Measurements from ENCODE around the gene WWC2.

The WWC2 gene

GRCh38 chr4:183329244-183329643 is 230.2 kb downstream of the WWC2 start:
- H2BK12ac ChIP-seq (ENCODE audit: low read length in 2 of 2): peak overlapping the region in 1 of 2 experiments; percentile 76
- H3K4ac ChIP-seq (ENCODE audit: low read depth in 1 of 2, low read length in 2 of 2): no peak overlapping the region
- H2BK5ac ChIP-seq (ENCODE audit: low read depth, low read length, poor library complexity, severe bottlenecking): no peak overlapping the region
- H3K27ac ChIP-seq (ENCODE audit: low read length, poor library complexity, severe bottlenecking): no peak overlapping the region
- WGBS: 83% methylated on average over 3 of the region's 6 CpGs
- peaks cover 0 to 3% of the 10 kb centered on the region in 2 experiments for H3K36me3 ChIP-seq (ENCODE audit: control insufficient read depth in 1 of 2, insufficient read depth in 2 of 2, low read depth in 1 of 2, low read length in 2 of 2)
- no peak overlapping the region for H3K18ac ChIP-seq (ENCODE audit: low read depth in 1 of 2, low read length in 2 of 2)
- H3K4me2 ChIP-seq (ENCODE audit: low read length, poor library complexity, severe bottlenecking): no peak overlapping the region
- H2AK5ac ChIP-seq (ENCODE audit: low read length, severe bottlenecking): no peak overlapping the region
- no peak overlapping the region for H3K9ac ChIP-seq (ENCODE audit: low read length)
- no peak for DNase-seq
- H4K91ac ChIP-seq (ENCODE audit: low read length): no peak overlapping the region
- no peaks in the 10 kb centered on the region for H3K79me1 ChIP-seq (replicated peaks; ENCODE audit: low read length, poor library complexity, severe bottlenecking)
- H3K27me3 ChIP-seq (ENCODE audit: control insufficient read depth in 1 of 2, insufficient read depth in 1 of 2, low read length in 2 of 2): no peaks in the 10 kb centered on the region
- no peak overlapping the region for H3K23ac ChIP-seq (ENCODE audit: low read length in 2 of 2)
- H3K9me3 ChIP-seq (ENCODE audit: control insufficient read depth, low read length): peaks cover 6% of the 10 kb centered on the region
- no peak overlapping the region for H2BK120ac ChIP-seq (ENCODE audit: low read depth, low read length)
- H4K8ac ChIP-seq (ENCODE audit: low read length): no peak overlapping the region
- H3K14ac ChIP-seq (ENCODE audit: low read length in 2 of 2): no peak overlapping the region
- H2AFZ ChIP-seq (ENCODE audit: low read depth, low read length): no peak overlapping the region
- H2BK15ac ChIP-seq (ENCODE audit: low read depth, poor library complexity, severe bottlenecking): no peak overlapping the region
- H3K4me1 ChIP-seq (ENCODE audit: control insufficient read depth, insufficient read depth, low read depth, low read length): peaks cover 6% of the 10 kb centered on the region
- H3K4me3 ChIP-seq (ENCODE audit: insufficient read depth in 1 of 2, low read depth in 1 of 2, low read length in 2 of 2): no peak overlapping the region

DNA sequence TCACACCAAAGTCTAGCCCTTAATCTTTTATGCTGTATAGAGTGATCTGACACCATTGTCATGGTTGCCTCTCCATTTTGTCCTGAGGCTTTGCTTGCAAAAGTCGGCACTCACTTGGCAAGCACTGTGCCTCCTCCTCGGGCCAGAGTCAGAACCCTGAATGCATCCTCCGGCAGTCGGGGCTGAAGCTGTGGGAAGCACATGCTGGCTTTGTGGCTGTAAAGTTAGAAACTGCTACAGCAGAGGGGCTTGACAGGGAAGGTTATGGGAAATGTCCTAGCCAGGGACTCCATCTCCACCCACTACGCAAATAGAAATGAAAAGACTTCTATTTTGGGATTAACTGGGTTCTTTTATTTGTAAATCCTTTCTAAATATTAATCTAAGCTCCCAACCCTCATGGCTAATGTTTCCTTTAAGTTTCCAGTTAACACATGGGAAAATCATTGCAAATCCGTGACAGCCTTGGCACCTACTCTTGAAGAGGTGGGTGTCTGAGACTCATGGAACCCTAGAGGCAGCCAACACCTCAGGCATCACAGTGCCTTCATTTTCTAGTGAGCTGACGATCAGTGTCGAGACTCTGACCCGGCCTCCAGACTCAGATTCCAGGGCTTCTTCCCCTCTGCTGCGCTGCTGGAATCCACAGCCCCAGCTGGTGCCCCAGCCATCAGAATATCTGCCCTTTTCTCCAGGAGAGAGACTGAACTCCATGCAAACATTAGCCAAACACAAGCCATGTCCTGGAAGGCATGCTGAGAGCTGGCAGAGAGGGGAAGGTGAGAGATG is 231.1 kb downstream of the WWC2 start:
- H3K27me3 ChIP-seq (ENCODE audit: control insufficient read depth in 1 of 2, insufficient read depth in 1 of 2, low read length in 2 of 2): no peaks in the 10 kb centered on the region
- H3K4me3 ChIP-seq (ENCODE audit: insufficient read depth in 1 of 2, low read depth in 1 of 2, low read length in 2 of 2): no peak overlapping the region
- no peak overlapping the region for H3K14ac ChIP-seq (ENCODE audit: low read length in 2 of 2)
- H3K9ac ChIP-seq (ENCODE audit: low read length): no peak overlapping the region
- no peak overlapping the region for H4K8ac ChIP-seq (ENCODE audit: low read length)
- H2AFZ ChIP-seq (ENCODE audit: low read depth, low read length): no peak overlapping the region
- H4K91ac ChIP-seq (ENCODE audit: low read length): no peak overlapping the region
- DNase-seq: no peak
- no peaks in the 10 kb centered on the region for H3K79me1 ChIP-seq (replicated peaks; ENCODE audit: low read length, poor library complexity, severe bottlenecking)
- H3K4me2 ChIP-seq (ENCODE audit: low read length, poor library complexity, severe bottlenecking): no peak overlapping the region
- no peak overlapping the region for H2AK5ac ChIP-seq (ENCODE audit: low read length, severe bottlenecking)
- peaks cover 6% of the 10 kb centered on the region for H3K4me1 ChIP-seq (ENCODE audit: control insufficient read depth, insufficient read depth, low read depth, low read length)
- no peak overlapping the region for H3K4ac ChIP-seq (ENCODE audit: low read depth in 1 of 2, low read length in 2 of 2)
- no peak overlapping the region for H2BK15ac ChIP-seq (ENCODE audit: low read depth, poor library complexity, severe bottlenecking)
- no peak overlapping the region for H2BK5ac ChIP-seq (ENCODE audit: low read depth, low read length, poor library complexity, severe bottlenecking)
- H2BK120ac ChIP-seq (ENCODE audit: low read depth, low read length): no peak overlapping the region
- no peak overlapping the region for H2BK12ac ChIP-seq (ENCODE audit: low read length in 2 of 2)
- H3K9me3 ChIP-seq (ENCODE audit: control insufficient read depth, low read length): peaks cover 6% of the 10 kb centered on the region
- no peak overlapping the region for H3K23ac ChIP-seq (ENCODE audit: low read length in 2 of 2)
- H3K27ac ChIP-seq (ENCODE audit: low read length, poor library complexity, severe bottlenecking): no peak overlapping the region
- no peaks in the 10 kb centered on the region for H3K36me3 ChIP-seq (ENCODE audit: control insufficient read depth in 1 of 2, insufficient read depth in 2 of 2, low read depth in 1 of 2, low read length in 2 of 2)
- 80% methylated on average over 8 of the region's 10 CpGs for WGBS
- H3K18ac ChIP-seq (ENCODE audit: low read depth in 1 of 2, low read length in 2 of 2): no peak overlapping the region

DNA sequence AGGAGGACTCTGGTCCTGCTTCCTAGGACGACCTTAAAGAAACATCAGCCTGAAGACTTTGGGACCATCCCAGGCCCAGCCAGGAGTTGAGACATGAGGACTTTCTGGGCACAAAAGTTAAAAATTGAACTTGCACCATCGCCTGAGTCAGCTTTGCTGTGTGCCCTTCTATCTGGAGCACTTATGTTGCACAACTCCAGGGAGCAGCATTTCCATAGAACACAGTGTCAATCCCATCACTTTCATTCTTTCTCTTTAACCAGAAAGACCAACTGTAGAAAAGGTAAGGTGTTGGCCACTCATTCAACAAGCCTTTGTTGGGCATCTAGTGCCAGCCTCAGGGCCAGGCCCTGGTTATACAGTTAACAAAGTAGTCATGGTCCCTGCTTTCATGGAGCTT is 231.8 kb downstream of the WWC2 start:
- WGBS: 95% methylated on average over 2 of the region's 2 CpGs
- Histone ChIP-seq H2AFZ (ENCODE audit: low read depth, low read length) (no peak overlapping the region), H3K4me2 (ENCODE audit: low read length, poor library complexity, severe bottlenecking) (no peak overlapping the region), H3K9ac (ENCODE audit: low read length) (no peak overlapping the region), H3K27me3 (ENCODE audit: control insufficient read depth in 1 of 2, insufficient read depth in 1 of 2, low read length in 2 of 2) (no peaks in the 10 kb centered on the region), H3K9me3 (ENCODE audit: control insufficient read depth, low read length) (peaks cover 6% of the 10 kb centered on the region), H4K8ac (ENCODE audit: low read length) (no peak overlapping the region), H2BK12ac (ENCODE audit: low read length in 2 of 2) (no peak overlapping the region), H3K23ac (ENCODE audit: low read length in 2 of 2) (no peak overlapping the region), H2BK5ac (ENCODE audit: low read depth, low read length, poor library complexity, severe bottlenecking) (no peak overlapping the region), H3K4ac (ENCODE audit: low read depth in 1 of 2, low read length in 2 of 2) (no peak overlapping the region), H3K18ac (ENCODE audit: low read depth in 1 of 2, low read length in 2 of 2) (no peak overlapping the region), H3K79me1 (replicated peaks; ENCODE audit: low read length, poor library complexity, severe bottlenecking) (no peaks in the 10 kb centered on the region), H3K27ac (ENCODE audit: low read length, poor library complexity, severe bottlenecking) (no peak overlapping the region), H3K14ac (ENCODE audit: low read length in 2 of 2) (no peak overlapping the region), H2BK120ac (ENCODE audit: low read depth, low read length) (no peak overlapping the region), H2BK15ac (ENCODE audit: low read depth, poor library complexity, severe bottlenecking) (no peak overlapping the region), H4K91ac (ENCODE audit: low read length) (no peak overlapping the region), H3K4me1 (ENCODE audit: control insufficient read depth, insufficient read depth, low read depth, low read length) (peaks cover 7% of the 10 kb centered on the region), H3K4me3 (ENCODE audit: insufficient read depth in 1 of 2, low read depth in 1 of 2, low read length in 2 of 2) (no peak overlapping the region), H2AK5ac (ENCODE audit: low read length, severe bottlenecking) (no peak overlapping the region), H3K36me3 (ENCODE audit: control insufficient read depth in 1 of 2, insufficient read depth in 2 of 2, low read depth in 1 of 2, low read length in 2 of 2) (no peaks in the 10 kb centered on the region)
- no peak for DNase-seq

- H3K4ac ChIP-seq (ENCODE audit: low read depth in 1 of 2, low read length in 2 of 2): peak overlapping the region in 1 of 2 experiments; percentile 24
- H4K8ac ChIP-seq (ENCODE audit: low read length): no peak overlapping the region
- no peak overlapping the region for H2AFZ ChIP-seq (ENCODE audit: low read depth, low read length)
- no peak overlapping the region for H3K9ac ChIP-seq (ENCODE audit: low read length)
- no peak overlapping the region for H3K23ac ChIP-seq (ENCODE audit: low read length in 2 of 2)
- no peak overlapping the region for H4K91ac ChIP-seq (ENCODE audit: low read length)
- no peak overlapping the region for H3K4me2 ChIP-seq (ENCODE audit: low read length, poor library complexity, severe bottlenecking)
- no peak overlapping the region for H3K27ac ChIP-seq (ENCODE audit: low read length, poor library complexity, severe bottlenecking)
- H3K4me3 ChIP-seq (ENCODE audit: insufficient read depth in 1 of 2, low read depth in 1 of 2, low read length in 2 of 2): no peak overlapping the region
- no peak overlapping the region for H3K14ac ChIP-seq (ENCODE audit: low read length in 2 of 2)
- no peak overlapping the region for H2BK120ac ChIP-seq (ENCODE audit: low read depth, low read length)
- H2AK5ac ChIP-seq (ENCODE audit: low read length, severe bottlenecking): no peak overlapping the region
- no peaks in the 10 kb centered on the region for H3K79me1 ChIP-seq (replicated peaks; ENCODE audit: low read length, poor library complexity, severe bottlenecking)
- 93% methylated on average over 9 of the region's 11 CpGs for WGBS
- no peak for DNase-seq
- H2BK15ac ChIP-seq (ENCODE audit: low read depth, poor library complexity, severe bottlenecking): no peak overlapping the region
- peaks cover 6% of the 10 kb centered on the region for H3K9me3 ChIP-seq (ENCODE audit: control insufficient read depth, low read length)
- H3K18ac ChIP-seq (ENCODE audit: low read depth in 1 of 2, low read length in 2 of 2): no peak overlapping the region
- H3K4me1 ChIP-seq (ENCODE audit: control insufficient read depth, insufficient read depth, low read depth, low read length): peaks cover 9% of the 10 kb centered on the region
- H3K27me3 ChIP-seq (ENCODE audit: control insufficient read depth in 1 of 2, insufficient read depth in 1 of 2, low read length in 2 of 2): no peaks in the 10 kb centered on the region
- H3K36me3 ChIP-seq (ENCODE audit: control insufficient read depth in 1 of 2, insufficient read depth in 2 of 2, low read depth in 1 of 2, low read length in 2 of 2): no peaks in the 10 kb centered on the region
- no peak overlapping the region for H2BK5ac ChIP-seq (ENCODE audit: low read depth, low read length, poor library complexity, severe bottlenecking)
- H2BK12ac ChIP-seq (ENCODE audit: low read length in 2 of 2): peak overlapping the region in 1 of 2 experiments; percentile 15
Measured at GRCh38 chr4:183332447-183332846, 233.4 kb downstream of the WWC2 start.

All from mesenchymal stem cell (in vitro differentiated cells and primary cell).